Heart right ventricle (tissue), 16 donors: ENCODE data around the gene CAVIN2. TPM values are rescaled to one million over a fixed set of nuclear protein-coding genes. Genes with fewer than 3 reads are reported as not detected.

Experiments
- ATAC-seq, 8 donors: fragments of 200-7000 bp; cut with Tn5 transposase; one replicate each; pipeline ENCODE4 v1.9.1; 2020; ENCODE audit warnings: mild to moderate bottlenecking in 8 of 8, moderate library complexity in 8 of 8, moderate number of reproducible peaks in 1 of 8
- DNase-seq, 2 donors: peaks; one replicate each; pipeline ENCODE4 v3.0.0-alpha.2; 2020
- H3K27ac ChIP-seq, 10 donors: fragments of 200-600 bp; sonication (generic) in 2 of 10; one replicate each; pipeline versions ENCODE4 v1.5.0 to v1.8.0; 2020 to 2022; ENCODE audit warnings: mild to moderate bottlenecking in 3 of 10
- H3K27me3 ChIP-seq, 7 donors: fragments of 200-600 bp; one replicate each; pipeline ENCODE4 v1.8.0; 2021 to 2022; ENCODE audit warnings: mild to moderate bottlenecking in 2 of 7
- H3K36me3 ChIP-seq, 9 donors: fragments of 200-600 bp; sonication (generic) in 1 of 9; one replicate each; pipeline versions ENCODE4 v1.5.0 to v1.8.0; 2020 to 2022; ENCODE audit warnings: mild to moderate bottlenecking in 2 of 9
- H3K4me1 ChIP-seq, 9 donors: fragments of 200-600 bp; sonication (generic) in 1 of 9; one replicate each; pipeline versions ENCODE4 v1.5.0 to v1.8.0; 2020 to 2022; ENCODE audit warnings: mild to moderate bottlenecking in 4 of 9
- H3K4me3 ChIP-seq, 10 donors: fragments of 200-600 bp; sonication (generic) in 2 of 10; one replicate each; pipeline versions ENCODE4 v1.5.0 to v1.8.0; 2020 to 2022; ENCODE audit warnings: mild to moderate bottlenecking in 7 of 10, moderate library complexity in 2 of 10
- H3K9me3 ChIP-seq, 11 donors: fragments of 200-600 bp in 10 of 11; sonication (generic) in 2 of 11; one replicate each; pipeline versions ENCODE4 v1.5.0 to v1.8.0; 2013 to 2022; ENCODE audit warnings: mild to moderate bottlenecking in 2 of 11, control low read depth in 1 of 11, moderate library complexity in 1 of 11
- CTCF ChIP-seq, 9 donors: fragments of 200-600 bp; sonication (generic) in 2 of 9; IDR thresholded peaks; one replicate each; pipeline versions ENCODE4 v1.5.0 to v1.8.0; 2021 to 2022; ENCODE audit warnings: antibody characterized with exemption in 9 of 9, mild to moderate bottlenecking in 5 of 9, moderate library complexity in 1 of 9
- WGBS, 2 donors: extraction: QIAGEN DNeasy Blood & Tissue Kit; methylation state at CpG; one replicate each; pipeline ENCODE4 v1.1.7; 2013; ENCODE audit warnings: inconsistent platforms in 1 of 2; 5-methylcytosine and 5-hydroxymethylcytosine counted together
- intact Hi-C, 10 donors: fragments of 100-400 bp; cut with DNase I; formaldehyde crosslinking; loops; one replicate each; pipeline versions ENCODE4 v1.11.1 to v1.14.2; 2022
- polyA plus RNA-seq, 2 donors: library from polyadenylated mRNA; stranded (reverse); fragments of 200-250 nt; gene quantifications; one replicate each; pipeline ENCODE4 v1.2.3, GENCODE V29; 2013
- total RNA-seq, 10 donors: library from RNA; stranded (reverse); fragmentation: NEBNext Ultra II Directional in 3 of 10; extraction: Animal tissue kit (Norgen Biotek cat#: 25700) in 3 of 10; gene quantifications; one replicate each; pipeline versions ENCODE4 v1.2.1 to v1.2.4, GENCODE V29; 2021 to 2023
- donor health status: Arrhythmogenic right ventricular cardiomyopathy.
- donor health status: ischemic (EF 13 %, LVEDD 7.1; RV severe dilation, severe dysfunction).
- donor health status: healthy with polysubstance abuse.
- donor health status: DM: no; HTN: yes; CAD: no.
- donor health status: DM: no; HTN: no; CAD: no.
- donor health status: ischemic (EF 25% LVEDD 6.9; RV normal size, moderate dysfunction).
- donor health status: ischemic (EF 25% LVEDD 5.7; RV mildly dilated, moderate dysfunction).
- donor health status: healthy.
- donor health status: DM: yes; HTN: yes; CAD: no.
- donor health status: Ischemic cardiomyopathy.
- donor health status: ischemic (EF 35%, LVEDD 5.7; RV mildly dilated, moderate dysfunction).
- donor health status: nonischemic (EF 11% LVEDD 7.7; RV severe dilation, severe dysfunction).
- donor health status: DM: yes; HTN: yes; CAD: no.
- donor health status: PGD.
- donor health status: ischemic (EF 29% LVEDD 5.4; RV normal size, mild dysfunction).
- donor health status: nonischemic (EF 23%, LVEDD 6.1; RV moderate dilation, normal function).

CAVIN2 gene
- total and polyA plus RNA-seq, 12 donors, result 31.5 to 126 (median 91.3) TPM

DNA sequence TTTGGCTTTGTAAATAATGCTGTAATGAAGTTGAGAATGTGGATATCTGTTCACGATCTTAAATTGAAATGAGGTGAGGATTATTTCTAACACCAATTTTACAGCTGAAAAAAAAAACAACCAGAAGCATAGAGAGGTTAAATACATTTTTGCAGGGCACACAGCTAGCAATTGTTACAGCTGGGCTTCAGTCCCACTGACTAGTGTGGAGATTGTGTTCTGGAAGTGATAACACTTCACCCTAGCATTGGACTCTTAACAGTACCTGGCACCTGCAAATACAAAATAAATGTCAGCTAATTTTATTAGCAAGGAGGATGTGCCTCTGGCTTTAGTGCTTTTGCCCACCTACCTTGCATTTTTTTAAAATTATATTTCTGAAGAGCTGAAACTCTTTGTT is 28.8 kb downstream of the CAVIN2 start:
- Histone ChIP-seq H3K27ac (peak overlapping the region in 1 of 10 donors; percentile 1), H3K4me3 (no peak overlapping the region), H3K27me3 (no peaks in the 10 kb centered on the region), H3K9me3 (no peaks in the 10 kb centered on the region), H3K4me1 (peaks cover 0 to 14% (median 0%) of the 10 kb centered on the region in 9 donors), H3K36me3 (no peaks in the 10 kb centered on the region)
- intact Hi-C loops, result loop anchor here in 3 of 10 donors (5.0 to 10.0 kb wide), 4 partner anchors 89 to 467 kb away; no protein-coding TSS in a partner anchor
- no peak for TF ChIP-seq CTCF (IDR thresholded peaks at IDR 0.05)
- ATAC-seq, result peak in 3 of 8 donors; percentile 49 to 63 (median 51)
- WGBS, 2 donors, result 90 to 96% methylated on average over 1 of the region's 1 CpG
- DNase-seq, result no peak

DNA sequence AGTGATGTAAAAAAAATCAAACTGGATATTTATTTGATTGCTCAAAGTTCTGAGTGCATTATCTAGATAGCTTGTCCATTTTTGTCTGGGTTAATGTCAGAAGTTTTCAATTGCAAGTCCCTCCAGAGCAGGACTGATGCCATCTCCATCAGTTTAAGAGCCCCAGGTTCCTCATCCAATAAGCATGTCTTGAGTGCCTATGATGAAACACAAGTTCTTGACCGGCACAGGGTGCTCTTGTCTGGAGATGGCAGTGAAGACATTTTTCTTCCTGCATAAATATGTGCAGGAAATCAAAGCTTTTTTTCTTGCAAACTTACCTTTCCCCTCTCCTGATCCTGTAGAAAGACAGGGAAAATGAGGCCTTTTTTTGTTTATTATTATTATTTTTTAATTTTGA is 31.9 kb downstream of the CAVIN2 start:
- H3K9me3 ChIP-seq, result no peaks in the 10 kb centered on the region
- H3K27me3 ChIP-seq, result no peaks in the 10 kb centered on the region
- ATAC-seq (no peak), DNase-seq (no peak)
- WGBS, 2 donors, result 86 to 92% methylated on average over 1 of the region's 1 CpG
- H3K4me1 ChIP-seq, result peaks cover 0 to 20% (median 0%) of the 10 kb centered on the region in 9 donors
- TF ChIP-seq CTCF (IDR thresholded peaks at IDR 0.05), result no peak
- no peaks in the 10 kb centered on the region for H3K36me3 ChIP-seq
- H3K4me3 ChIP-seq, result no peak overlapping the region
- intact Hi-C loops, result loop anchor here in 4 of 10 donors (2.0 to 10.0 kb wide), 5 partner anchors 92 to 470 kb away; no protein-coding TSS in a partner anchor
- no peak overlapping the region for H3K27ac ChIP-seq

- peaks cover 0 to 5% (median 0%) of the 10 kb centered on the region in 11 donors for H3K9me3 ChIP-seq
Measured at GRCh38 chr2:191813943-191814342, 32.9 kb downstream of the CAVIN2 start.

More at GRCh38 chr2:191813943-191814342, 32.9 kb downstream of the CAVIN2 start:
- Histone ChIP-seq H3K36me3 (no peaks in the 10 kb centered on the region), H3K27me3 (no peaks in the 10 kb centered on the region), H3K4me3 (no peak overlapping the region), H3K4me1 (peaks cover 0 to 16% (median 0%) of the 10 kb centered on the region in 9 donors), H3K27ac (no peak overlapping the region)
- DNase-seq (no peak), ATAC-seq (no peak)
- WGBS, 2 donors, result 88 to 92% methylated on average over 8 of the region's 8 CpGs
- no peak for TF ChIP-seq CTCF (IDR thresholded peaks at IDR 0.05)
- intact Hi-C loops, result loop anchor here in 8 of 10 donors (1.0 to 10.0 kb wide), 8 partner anchors 53 to 471 kb away; no protein-coding TSS in a partner anchor
